ENCODE data around the gene DZIP3. TPM values are rescaled to one million over a fixed set of nuclear protein-coding genes. Genes with fewer than 3 reads are reported as not detected.

The DZIP3 gene, protein sequence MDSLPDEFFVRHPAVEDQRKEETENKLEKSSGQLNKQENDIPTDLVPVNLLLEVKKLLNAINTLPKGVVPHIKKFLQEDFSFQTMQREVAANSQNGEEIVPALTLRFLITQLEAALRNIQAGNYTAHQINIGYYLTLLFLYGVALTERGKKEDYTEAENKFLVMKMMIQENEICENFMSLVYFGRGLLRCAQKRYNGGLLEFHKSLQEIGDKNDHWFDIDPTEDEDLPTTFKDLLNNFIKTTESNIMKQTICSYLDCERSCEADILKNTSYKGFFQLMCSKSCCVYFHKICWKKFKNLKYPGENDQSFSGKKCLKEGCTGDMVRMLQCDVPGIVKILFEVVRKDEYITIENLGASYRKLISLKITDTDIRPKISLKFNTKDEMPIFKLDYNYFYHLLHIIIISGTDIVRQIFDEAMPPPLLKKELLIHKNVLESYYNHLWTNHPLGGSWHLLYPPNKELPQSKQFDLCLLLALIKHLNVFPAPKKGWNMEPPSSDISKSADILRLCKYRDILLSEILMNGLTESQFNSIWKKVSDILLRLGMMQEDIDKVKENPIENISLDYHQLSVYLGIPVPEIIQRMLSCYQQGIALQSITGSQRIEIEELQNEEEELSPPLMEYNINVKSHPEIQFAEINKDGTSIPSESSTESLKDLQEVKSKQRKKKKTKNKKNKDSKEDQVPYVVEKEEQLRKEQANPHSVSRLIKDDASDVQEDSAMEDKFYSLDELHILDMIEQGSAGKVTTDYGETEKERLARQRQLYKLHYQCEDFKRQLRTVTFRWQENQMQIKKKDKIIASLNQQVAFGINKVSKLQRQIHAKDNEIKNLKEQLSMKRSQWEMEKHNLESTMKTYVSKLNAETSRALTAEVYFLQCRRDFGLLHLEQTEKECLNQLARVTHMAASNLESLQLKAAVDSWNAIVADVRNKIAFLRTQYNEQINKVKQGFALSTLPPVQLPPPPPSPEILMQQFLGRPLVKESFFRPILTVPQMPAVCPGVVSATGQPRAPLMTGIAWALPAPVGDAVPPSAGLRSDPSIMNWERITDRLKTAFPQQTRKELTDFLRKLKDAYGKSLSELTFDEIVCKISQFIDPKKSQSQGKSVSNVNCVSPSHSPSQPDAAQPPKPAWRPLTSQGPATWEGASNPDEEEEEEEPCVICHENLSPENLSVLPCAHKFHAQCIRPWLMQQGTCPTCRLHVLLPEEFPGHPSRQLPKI
- total RNA-seq = 10.8 and 15.4 TPM in 2 replicates

DNA sequence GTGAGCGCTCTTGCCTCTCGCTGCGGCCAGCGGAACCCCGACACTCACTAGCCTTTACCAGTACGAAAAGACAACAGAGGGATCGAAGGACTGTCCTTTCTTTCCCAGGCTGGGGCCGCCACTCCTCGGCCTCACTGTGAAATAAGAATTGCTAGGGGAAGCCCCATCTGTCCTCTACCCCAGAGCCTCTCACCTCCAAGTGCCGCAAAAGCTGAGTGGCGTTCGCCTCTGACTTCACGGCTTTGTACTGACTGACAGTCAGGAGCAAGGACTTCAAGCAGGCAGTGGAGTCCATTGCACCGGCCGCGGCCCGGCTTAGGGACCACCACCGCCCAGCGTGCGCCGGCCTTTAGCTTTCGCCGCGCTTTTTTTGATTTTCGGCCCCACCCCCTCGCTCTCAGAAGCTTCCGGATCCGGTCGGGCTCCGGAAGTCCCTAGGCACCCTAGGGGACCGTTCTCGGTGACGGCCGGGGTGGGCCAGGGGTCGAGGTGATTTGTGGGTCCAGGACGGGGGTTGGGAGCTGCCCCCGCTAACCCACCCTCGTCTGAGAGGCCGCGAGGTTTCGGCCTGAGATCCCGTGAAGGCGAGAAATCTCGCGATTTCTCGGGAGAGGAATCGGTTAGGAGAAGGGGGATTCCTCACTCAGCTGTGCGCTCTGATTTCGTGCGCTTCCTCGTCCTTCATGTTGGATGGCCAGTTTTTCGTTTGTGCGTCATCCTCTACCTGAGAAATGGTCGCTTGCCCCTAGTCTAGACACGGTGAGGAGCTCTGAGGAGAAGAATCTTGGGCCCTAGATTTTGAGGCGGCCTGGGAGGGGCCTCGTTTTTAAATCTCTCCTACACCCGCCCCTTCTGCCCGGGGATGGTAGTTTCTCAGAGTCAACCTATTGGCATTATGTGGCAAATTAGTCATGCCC lies at the start of gene DZIP3, which contains the start of gene CIP2A:
Gene DZIP3 (plus strand): TSS at position 642 of the 917 bp plus-strand sequence. CDS start 15,685 bp downstream, outside the sequence.
Gene CIP2A (minus strand): TSS at position 358 of the 917 bp plus-strand sequence. CDS start 63 bp downstream, at position 295.
- DNase-seq (ENCODE audit: low read depth) = peak; percentile 93

DNA sequence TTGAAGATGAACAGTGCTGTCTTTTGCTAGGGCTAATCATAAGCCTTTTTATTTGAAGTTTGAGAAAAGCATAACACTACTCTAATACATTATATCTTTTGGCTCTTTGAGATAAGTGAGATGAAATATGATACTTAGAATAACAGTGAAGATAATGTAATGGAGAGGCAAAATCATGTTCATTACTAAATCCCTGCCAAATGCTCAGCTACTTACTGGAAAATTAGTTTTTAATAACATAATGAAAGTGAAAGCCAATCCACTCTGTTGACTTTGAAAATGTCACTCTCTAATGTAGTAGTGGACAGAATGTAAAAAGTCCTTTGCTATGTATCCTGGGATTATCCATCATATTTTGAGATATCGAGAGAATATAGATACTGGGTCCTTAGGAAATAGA lies 43.3 kb upstream of the DZIP3 start:
- peak; percentile 11 for DNase-seq (ENCODE audit: low read depth)

DNA sequence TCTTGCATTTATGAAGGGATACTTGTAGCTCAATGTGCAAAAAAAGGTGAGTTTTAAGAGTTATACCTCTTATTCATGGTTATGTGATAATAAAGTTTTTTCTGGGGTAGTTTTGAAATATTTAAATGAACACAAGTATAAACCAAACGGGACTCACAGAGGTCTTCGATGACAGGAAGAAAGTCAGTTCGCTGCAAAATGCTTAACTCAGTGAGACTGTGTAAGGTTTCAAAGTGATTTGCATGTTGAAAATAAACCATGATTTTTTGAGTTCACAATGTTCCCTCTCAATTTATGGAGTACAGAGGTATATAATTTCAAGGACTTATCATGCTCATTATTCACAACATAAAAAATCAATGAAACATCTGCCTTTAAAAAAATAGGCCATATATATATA lies 42.8 kb upstream of the DZIP3 start:
- DNase-seq (ENCODE audit: low read depth) = no peak

DNA sequence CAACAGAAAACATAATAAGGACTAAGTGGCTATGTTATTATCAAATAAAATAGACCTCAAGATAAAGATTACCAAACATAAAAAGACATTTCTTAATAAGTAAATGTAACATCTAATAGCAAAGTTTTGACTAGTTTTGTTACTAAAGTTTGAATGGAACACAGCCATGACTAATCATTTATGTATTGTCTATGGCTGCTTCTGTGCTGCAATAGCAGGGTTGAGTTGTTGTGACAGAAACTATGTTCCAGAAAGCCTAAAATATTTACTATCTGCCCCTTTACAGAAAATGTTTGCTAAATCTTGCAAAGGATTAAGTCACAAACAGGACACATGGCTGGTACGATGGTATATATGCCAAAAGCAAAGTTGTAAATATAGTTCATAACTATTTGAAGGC lies 41.2 kb upstream of the DZIP3 start:
- DNase-seq (ENCODE audit: low read depth) = peak; percentile 24

DNA sequence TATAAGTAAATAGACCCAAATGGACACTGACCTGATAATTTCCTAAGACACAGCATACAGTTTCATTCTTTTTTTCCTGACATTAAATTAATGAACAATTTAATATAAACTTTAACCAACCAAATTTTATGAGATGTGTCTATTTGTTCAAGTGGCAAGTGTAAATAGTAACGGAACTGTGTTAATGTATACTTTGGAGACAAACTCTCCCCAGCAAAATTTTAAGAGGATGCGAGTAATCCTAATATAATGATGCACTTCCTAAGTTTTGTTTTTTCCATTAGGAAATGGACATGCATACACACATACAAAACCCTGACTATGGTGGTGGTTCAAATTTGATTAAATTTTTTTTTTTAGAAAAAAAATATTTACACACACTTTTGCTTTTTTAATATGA lies 40.6 kb upstream of the DZIP3 start:
- no peak for DNase-seq (ENCODE audit: low read depth)

DNA sequence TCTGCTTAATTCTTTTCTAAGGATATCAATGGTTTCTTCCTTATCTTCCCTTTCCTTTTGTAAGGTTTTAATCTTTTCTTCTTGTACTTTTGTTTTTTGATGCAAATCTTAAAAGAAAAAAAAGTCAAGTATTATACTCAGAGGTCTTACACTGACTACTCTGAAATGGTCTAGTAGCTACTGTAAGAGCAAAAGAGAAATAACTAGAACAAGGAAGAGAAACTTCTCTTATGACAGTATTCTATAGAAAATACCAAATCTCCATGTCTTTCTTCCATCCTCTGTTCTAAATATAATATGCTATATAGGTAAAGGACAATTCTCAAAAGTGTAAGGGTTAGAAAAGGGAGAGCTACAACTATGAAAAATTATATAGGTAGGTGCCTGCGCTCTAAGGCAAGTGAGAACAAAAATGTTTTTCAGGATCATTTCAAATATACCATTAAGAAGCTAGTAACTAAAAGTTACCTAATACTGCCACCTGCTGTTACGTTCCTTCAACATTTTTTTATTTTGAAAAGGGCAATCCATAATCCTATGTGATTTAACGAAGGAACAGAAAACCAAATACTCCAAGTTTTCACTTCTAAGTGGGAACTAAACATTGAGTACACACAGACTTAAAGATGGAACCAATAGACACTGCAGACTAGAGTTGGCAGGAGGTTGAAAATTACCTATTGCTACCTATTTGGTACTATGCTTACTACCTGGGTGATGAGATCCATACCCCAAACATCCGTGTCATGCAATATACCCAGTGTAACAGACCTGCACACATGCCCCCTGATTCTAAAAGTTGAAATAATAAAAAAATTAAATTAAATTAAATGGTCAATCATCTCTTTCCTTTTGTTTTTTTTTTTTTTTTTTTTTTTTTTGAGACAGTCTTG lies 37.0 kb upstream of the DZIP3 start:
- DNase-seq (ENCODE audit: low read depth) = peak; percentile 55

DNA sequence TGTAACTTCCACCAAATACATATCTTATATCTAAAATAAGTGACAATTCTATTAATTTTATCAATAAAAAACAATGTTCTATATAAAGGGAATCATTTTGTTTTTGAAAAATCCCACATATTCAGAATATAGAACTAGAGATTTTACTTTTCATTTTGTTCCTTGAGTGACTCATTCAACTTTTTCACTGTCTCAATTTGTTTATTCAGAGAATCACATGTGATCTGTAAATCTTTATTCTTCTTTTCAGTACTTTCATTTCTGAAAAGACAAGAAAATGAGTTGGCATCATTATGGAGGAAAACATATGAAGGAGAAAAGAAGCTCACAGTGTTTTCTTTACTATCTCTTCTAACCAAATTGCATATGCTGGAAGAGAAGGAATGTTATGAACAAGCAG lies 35.3 kb upstream of the DZIP3 start:
- peak; percentile 49 for DNase-seq (ENCODE audit: low read depth)

DNA sequence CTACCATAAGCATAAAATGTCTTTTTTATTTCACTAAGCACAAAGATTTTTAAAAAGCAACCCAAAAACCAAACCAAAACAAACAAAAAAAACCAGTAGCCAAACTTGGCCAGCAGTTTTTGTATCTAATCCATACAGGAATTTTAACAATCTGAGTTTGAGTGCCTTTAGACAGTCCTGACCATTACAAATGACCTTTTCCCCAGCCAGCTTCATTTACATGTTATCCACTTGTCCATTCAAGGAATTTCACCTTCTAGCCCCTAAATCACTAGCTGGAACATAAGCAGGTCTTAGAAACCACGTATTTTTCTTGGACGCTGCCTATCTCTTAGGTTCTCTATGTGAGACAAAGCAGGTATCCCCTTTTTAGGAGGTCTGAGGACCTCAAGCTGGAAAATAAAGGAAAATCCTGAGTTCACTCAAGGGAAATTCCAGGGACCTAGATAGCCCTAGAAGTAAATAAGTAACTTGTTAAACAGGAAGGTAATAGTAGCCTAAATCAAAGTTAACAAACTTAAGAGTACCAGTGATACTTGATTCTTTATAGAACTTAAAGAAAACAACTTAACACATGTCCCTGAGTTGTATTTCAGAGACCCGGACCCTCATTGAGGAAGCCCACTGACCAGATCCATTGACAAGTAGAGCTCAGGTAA lies 34.5 kb upstream of the DZIP3 start:
- peak; percentile 61 for DNase-seq (ENCODE audit: low read depth)

DNA sequence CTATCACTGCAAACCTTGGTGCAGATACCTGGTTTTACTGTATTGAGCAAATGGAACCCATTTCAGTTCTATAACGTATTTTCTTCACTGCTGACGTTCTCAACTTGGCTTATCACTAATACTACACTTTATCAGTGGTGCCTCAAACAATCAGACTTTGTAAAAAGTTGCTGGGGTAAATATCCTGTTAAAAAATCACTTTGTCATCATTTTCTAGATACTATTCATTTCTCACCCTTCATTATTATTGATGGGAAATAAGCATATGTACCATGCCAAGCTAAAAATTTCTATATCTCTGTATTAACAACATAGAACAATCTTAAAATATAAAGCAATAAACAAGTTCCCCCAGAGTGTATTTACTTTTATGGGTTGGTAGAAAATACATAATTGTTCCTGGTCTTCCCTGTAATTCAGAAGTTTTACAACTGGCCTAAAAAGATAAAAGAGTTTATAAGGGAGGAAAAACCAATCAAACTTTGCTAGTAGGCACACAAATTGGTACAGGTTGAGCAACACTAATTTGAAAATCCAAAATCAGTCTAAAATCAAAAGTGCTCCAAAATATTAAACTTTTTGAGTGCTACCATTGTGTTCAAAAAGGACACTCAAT lies 33.4 kb upstream of the DZIP3 start:
- DNase-seq (ENCODE audit: low read depth) = no peak

DNA sequence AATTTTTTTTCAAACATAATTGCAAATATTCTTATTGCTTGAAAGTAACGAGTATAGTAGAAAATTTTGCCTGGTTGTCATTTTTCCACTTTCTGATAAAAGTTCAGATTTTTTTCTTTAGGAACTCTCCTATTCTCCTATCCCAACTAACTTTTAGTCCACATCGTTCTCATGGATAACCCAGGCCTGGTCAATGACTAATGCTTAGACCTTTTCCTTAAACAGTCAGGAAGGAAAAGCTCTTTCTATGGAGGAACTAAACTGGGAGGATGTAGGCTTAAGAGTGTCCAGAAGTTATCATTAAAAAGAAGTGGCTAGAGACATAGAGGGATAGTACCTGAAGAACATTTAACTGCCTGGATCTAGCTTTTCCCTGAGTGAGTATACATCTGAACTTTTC lies 27.0 kb upstream of the DZIP3 start:
- DNase-seq (ENCODE audit: low read depth) = no peak

DNA sequence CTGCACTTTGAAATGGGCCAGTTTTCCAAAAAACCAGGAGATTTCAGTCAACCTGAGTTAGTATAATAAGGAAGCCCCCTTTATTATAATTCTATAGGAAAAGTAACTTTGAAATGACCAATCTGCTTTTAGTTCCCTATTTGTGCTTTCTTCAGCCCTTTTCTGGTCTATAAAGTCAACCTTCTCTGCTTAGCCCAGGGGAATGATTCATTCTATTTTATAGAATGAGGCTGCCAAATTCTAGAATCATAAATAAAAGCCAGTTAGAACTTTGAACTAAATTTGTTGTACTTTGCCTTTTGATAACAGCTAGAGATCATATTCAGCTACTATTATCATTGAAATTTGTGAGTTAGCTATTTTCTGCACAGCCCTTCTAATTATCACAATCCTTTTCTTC lies 25.0 kb upstream of the DZIP3 start:
- no peak for DNase-seq (ENCODE audit: low read depth)

DNA sequence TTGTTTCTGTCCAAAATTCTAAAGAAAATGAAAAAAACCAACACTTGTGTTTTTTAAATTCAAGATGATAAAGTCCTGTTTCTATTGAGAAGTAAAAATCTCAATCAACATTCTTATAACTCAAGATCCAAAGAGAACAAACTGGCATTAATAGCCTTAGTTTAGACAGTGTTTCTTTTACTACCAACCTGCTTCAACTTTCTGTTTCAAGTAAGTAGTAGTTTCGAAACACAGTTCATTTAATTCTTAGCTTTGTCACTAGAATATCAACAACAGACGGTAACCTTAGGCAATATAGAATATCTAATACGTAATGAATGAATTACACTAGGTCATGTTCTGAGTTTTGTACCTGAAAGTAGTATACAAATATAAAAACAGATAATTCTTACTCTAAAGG lies 24.0 kb upstream of the DZIP3 start:
- DNase-seq (ENCODE audit: low read depth) = peak; percentile 36

DNA sequence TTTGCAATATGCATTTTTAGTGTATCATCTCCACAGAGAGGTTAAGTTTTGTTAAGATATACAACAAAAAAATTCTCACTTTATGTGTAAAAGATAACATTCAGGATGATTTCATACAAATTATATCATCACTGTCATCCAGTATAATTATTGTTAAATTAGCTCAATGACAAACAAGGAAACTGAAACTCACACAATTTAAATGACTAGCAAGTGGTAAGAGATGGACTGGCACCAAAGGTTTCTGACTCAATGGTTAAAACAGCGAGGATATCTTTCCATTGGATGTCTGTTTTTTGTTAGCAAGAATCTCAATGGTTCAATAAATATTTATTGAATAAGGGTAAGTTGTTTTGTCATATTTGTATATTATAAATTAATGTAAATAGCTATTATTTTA lies 22.9 kb upstream of the DZIP3 start:
- no peak for DNase-seq (ENCODE audit: low read depth)

DNA sequence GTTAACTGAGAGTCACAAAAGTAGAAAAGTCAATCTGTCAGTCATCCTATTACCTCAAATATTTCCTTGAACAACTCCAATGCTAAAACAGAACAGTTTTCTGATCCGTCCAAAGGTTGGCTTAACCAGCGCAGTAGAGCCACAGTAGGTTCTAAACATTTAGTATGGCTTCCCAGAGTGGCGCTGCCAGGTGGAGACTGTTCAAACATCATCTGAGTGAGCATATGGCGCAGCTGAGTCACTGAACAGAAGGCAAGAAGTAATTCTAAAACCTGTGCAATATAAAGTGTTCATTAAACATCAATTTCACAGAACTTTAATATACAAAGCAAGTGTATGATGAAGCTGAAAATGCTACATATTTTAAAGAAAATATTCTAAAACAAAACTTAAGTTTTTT lies 20.2 kb upstream of the DZIP3 start:
- DNase-seq (ENCODE audit: low read depth) = no peak

DNA sequence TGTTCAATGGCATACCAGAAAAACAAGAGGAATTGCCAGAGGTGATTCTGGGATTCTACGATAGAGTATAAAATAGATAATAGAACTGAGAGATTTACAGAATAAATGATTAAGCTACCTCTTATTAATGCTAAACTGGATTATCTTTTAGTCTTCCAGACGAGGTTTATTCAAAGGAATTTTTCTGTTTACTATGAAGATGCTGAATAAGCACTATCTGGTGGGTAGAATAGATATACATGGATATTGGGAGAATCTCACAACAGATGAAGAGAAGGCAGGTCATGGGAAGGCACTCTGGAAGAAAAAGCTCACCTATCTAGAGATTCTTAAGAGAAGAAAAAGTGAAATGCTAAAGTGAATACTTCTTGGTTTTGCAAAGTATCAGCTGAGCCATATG lies 11.5 kb upstream of the DZIP3 start:
- no peak for DNase-seq (ENCODE audit: low read depth)

DNA sequence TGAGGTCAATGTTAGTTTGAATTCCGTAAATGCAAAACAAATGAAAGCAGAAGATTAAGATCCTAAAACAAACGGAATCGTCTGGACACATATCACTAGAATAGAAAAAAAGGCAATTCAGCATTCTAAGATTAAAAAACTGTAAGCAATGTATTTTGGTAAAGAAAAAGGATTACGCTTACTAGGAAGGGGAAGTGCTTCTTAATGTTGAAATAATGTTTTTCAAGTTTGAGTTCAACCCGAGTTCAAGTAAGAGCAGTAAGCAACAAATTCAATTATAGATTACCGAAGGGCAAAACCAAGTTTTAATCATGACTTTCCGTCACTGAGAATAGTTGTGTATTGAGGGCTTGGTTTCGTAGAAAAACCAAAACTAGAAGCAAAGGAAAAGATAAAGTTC lies 921 bp upstream of the DZIP3 start:
- peak; percentile 30 for DNase-seq (ENCODE audit: low read depth)

DNA sequence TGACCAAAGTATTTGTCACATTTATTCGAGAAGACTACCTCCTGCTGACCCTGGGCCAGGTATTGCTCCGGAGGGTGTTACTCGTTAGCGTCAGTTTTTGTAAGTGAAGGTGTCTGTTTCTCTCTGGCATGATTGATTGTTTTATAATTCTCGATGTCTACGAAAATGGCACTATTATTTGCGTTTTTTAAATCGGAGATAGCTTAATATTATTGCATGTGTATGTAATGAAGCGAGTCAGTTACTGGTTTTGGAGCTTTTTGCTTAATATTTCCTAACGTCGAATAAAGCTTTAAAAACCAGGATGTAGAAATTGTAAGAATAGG lies 439 bp downstream of the DZIP3 start:
- no peak for DNase-seq (ENCODE audit: low read depth)

DNA sequence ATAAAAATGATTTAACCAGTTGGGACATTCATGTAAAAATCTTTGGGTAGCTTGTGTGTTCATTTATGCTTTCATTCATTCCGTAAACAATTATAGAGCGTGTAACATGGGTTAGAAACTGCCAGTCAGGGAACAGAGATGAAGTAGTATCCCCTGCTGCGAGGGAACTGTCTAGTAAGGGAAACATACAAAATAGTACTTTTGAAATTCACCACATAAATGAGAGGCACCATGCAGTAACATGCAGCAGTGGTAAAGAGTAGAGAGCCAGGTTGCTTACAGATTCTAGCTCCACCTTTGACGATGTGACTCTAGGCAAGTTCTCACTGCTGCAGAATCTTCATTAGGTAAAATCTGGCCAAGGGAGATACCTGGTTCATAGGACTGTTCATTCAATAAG lies 938 bp downstream of the DZIP3 start:
- DNase-seq (ENCODE audit: low read depth) = peak; percentile 15

DNA sequence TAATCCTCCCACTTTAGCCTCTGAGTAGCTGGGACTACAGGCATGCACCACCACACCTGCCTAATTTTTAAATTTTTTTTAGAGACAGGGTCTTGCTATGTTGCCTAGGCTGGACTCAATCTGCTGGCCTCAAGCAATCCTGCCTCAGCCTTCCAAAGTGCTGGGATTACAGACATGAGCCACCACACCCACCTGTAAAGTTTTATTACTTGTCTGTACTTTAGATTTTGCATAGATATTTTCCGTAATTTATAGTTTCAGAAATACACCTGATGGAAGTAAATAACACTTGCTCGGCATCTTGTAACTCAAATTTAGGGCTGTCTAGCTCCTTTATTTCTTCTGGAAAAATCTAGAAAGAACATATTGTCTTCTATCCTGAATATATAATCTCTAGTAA lies 5.8 kb downstream of the DZIP3 start:
- no peak for DNase-seq (ENCODE audit: low read depth)
